GOT3 (cell line): ENCODE data around the gene KRT28.

Experiments
- DNase-seq: peaks from one replicate; lab custom pipeline; 2025; ENCODE audit warnings: mixed read lengths; lab: John Stamatoyannopoulos, UW

KRT28 gene, protein sequence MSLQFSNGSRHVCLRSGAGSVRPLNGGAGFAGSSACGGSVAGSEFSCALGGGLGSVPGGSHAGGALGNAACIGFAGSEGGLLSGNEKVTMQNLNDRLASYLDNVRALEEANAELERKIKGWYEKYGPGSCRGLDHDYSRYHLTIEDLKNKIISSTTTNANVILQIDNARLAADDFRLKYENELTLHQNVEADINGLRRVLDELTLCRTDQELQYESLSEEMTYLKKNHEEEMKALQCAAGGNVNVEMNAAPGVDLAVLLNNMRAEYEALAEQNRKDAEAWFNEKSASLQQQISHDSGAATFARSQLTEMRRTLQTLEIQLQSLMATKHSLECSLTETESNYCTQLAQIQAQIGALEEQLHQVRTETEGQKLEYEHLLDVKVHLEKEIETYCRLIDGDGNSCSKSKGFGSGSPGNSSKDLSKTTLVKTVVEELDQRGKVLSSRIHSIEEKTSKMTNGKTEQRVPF

GRCh38 chr17:40799859-40800258 is at the start of gene KRT28:
Gene KRT28 (minus strand): TSS chr17:40799959. CDS start chr17:40799893, 66 bp downstream.
- DNase-seq: no peak

GRCh38 chr17:40848583-40849235 is 49.0 kb upstream of the KRT28 start:
- DNase-seq: no peak

GRCh38 chr17:40846515-40847144 is 46.9 kb upstream of the KRT28 start:
- DNase-seq: no peak

DNA sequence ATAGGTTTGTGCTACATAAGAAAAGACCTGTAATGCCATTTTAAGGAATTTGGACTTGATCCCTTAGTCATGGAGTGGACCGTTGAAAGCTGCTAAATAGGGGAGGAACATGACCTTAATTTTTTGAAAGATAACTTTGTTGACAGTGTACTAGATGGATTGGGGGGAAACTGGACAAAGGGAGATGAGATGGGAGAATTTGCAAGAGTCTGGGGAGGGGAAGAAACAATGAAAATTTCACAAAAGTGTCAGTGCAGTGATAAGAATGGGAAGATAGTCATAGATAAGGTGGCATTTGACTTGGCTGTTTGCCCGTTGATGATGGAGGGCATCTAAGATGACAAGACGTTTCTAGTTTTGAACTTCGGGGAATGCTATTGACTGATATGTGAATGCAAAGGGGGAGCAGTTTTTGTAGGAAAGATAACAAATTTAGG is 44.9 kb upstream of the KRT28 start:
- DNase-seq: no peak

- no peak for DNase-seq
Observed at GRCh38 chr17:40843242-40843641, 43.5 kb upstream of the KRT28 start.

GRCh38 chr17:40841246-40841645 is 41.5 kb upstream of the KRT28 start:
- no peak for DNase-seq

DNA sequence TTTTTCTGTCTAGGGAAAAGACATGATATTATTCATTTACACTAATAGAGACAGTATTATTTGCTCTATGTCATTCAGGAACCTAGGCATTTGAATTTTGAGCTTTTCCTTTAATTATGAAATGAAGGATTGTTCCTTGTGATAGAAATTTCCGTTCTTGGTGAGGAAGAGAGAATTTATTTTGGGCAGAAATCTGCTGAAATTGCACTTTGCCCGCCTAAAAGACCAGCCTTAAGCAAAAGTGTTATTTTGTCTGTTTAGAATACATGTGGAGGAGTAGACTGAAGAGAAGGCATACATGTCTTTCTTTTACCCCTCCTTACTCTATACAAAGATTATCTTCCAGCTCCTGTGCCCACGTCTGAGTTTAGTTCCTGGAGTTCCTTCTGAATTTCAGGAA is 39.4 kb upstream of the KRT28 start:
- DNase-seq: no peak

- DNase-seq: no peak
Observed at GRCh38 chr17:40836020-40836419, 36.3 kb upstream of the KRT28 start.

GRCh38 chr17:40833882-40834281 is 34.1 kb upstream of the KRT28 start:
- no peak for DNase-seq

DNA sequence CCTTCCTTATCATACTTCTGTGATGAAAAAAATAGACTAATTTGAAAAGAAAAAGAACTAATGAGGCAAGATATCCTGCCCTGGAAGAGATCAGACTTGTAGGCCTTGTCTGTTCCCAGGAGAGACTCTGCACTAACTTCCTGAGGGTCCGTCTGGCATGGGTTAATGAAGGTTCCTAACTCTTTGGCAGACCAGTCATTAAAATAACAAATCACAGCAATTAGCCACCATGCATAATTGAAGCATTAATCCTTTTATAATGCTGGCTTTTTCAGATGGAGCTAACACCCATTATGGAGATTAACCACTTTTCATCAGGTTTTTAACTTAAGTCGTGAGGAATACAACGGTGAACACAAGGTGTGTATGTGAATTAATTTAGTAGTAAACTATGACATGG is 33.1 kb upstream of the KRT28 start:
- no peak for DNase-seq

- no peak for DNase-seq
Observed at GRCh38 chr17:40830085-40830776, 30.5 kb upstream of the KRT28 start.

DNA sequence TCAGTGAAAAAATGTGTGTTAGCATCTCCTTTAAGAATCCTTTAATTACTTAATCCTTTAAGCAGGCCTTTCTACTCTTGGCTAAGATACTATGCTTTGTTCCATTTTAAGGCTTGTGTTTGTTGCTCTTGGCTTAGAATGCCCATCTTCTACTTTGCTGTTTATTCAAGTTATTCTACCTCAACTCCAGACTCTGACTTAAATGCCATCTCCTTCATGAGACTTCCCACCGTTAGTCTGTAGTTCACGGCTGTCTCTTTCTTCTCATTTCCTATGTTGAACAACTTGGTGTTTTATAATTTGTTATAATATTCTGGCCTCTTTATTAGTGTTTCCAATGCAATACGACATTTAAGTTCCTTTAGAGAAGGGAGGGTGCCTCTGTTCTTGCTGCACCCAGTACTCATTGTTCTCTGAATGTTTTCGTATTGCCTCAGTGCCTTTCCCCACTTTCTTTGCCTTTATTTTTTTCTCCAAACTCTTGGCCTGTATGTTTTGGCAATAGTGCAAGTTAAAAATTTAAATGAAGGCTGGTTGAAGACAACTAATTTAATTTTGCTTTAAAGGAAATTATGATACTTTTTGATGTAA is 28.8 kb upstream of the KRT28 start:
- DNase-seq: no peak

- no peak for DNase-seq
Observed at GRCh38 chr17:40827746-40828453, 28.1 kb upstream of the KRT28 start.

DNA sequence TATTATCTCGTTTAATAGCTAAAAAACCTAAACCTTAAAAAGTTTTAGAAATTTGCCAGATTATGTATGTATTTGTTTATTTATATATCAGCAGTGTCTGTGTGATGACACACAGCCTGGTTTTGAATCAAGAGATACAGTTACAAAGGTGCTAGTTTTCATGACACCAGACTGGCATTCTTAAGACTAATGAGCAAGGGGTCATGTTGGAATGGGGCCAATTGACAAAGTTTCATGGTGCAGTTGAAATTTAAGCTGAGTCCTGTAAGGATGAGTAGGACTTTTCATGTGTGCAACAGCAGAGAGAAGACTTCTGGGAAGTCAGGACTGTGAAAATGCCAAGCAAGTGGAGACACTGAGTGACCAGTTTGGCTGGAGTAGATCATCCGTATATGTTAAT is 25.8 kb upstream of the KRT28 start:
- DNase-seq: no peak

DNA sequence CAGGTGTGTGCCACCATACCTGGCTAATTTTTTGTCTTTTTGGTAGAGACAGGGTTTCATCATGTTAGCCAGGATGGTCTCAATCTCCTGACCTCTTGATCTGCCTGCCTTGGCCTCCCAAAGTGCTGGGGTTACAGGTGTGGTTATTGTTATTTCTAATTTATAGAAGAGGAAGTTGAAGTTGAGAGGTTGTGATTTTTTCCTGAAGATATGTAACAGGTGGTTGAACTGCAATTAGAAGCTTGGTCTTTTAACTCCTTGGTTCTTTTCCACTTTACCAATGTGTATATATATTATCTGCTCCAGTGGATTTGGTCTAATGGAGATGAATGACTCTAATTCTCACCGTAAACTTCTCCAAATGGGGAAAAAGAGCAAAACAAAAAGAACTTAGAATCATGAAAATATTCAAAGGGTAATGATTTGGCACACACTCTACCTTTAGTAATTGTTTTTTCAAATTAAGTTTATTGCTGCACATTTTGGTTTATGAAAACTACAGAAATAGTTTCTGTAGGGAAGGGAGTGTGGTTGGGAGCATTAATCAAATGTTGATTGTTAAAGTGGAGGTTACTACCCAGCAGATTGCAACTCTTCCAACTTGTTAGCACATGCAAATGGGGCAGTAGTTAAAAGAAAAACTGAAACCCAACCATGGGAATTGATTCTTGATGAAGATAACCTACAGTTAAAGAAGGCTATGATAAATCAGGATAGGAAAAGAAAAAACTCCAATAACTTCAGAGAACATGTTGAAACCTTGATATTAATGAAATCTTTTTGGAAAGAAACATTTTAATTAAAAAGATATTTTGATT is 24.5 kb upstream of the KRT28 start:
- no peak for DNase-seq

- no peak for DNase-seq
Observed at GRCh38 chr17:40822132-40822812, 22.5 kb upstream of the KRT28 start, which contains the start of gene KRT10. Gene KRT10 (minus strand): TSS chr17:40822614. CDS start chr17:40822585, 29 bp downstream.

DNA sequence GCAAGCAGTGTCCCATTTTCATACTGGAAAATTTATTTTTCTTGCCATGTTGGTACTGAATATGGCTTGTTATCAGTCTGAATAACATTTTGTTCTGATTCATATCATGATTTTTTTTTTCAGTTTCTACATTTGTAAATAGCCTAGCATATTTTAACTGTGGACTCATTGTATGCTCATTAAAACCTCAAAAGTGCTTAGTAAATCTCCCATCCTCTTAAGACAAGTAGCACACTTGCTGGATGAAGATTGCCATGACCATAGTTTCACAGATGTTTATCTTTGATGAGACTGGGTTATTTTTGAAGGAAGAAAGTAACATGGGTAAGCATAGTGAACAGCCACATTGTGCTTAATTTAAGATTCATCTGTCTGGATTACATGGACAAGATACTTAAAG is 21.8 kb upstream of the KRT28 start:
- DNase-seq: no peak

- no peak for DNase-seq
Observed at GRCh38 chr17:40820228-40820838, 20.6 kb upstream of the KRT28 start.

DNA sequence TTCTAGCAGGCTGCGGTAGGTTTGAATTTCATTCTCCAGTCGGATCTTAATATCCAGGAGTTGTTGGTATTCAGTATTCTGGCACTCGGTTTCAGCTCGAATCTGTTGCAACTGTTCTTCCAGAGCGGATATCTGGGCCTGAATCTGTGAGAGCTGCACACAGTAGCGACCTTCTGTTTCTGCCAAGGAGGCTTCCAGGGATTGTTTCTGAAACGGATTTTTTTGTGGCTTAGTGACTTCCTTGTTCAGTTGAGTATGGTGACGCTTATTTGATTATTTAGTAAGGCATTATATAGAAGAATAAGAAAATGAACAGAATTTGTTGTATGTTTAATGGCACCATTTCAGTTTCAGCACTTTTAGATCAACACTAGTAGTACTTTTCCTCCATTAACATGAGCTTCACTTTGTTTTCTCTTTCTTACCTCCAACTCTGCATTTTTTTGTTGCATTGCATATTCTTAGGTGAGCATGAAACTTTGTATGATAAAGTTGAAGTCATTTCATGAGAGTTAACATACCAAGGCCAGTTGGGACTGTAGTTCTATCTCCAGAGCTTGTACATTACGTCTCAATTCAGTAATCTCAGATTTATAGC is 19.9 kb upstream of the KRT28 start:
- no peak for DNase-seq
